Omental fat pad (tissue), 4 donors: ENCODE results near the gene STARD4. TPM values are rescaled to one million over a fixed set of nuclear protein-coding genes. Genes with fewer than 3 reads are reported as not detected.

ENCODE experiments used
- ATAC-seq: fragments of 150-250 bp; one replicate; pipeline ENCODE4 v1.9.1; 2016; ENCODE audit warnings: mild to moderate bottlenecking, moderate library complexity; ENCODE audit not compliant: low FRiP score
- DNase-seq: peaks from one replicate; pipeline ENCODE4 v3.0.0-alpha.2; 2019; ENCODE audit warnings: low spot score
- total RNA-seq, 4 donors: library from RNA; depleted of rRNA; stranded (reverse); fragments of >200 nt; gene quantifications; one replicate each; pipeline ENCODE4 v1.1.0, GENCODE V29; 2016
- TF ChIP-seq, protein P1 (sequence below), 3 donors: fragments of 450-650 bp; IDR thresholded peaks; one replicate each; pipeline ENCODE4 v1.5.1; 2016 to 2017; ENCODE audit warnings: antibody characterized with exemption in 3 of 3, mild to moderate bottlenecking in 3 of 3, moderate library complexity in 2 of 3

Gene STARD4
- total RNA-seq, 4 donors from 2014 or later: 7.3 to 27.3 (median 13.5) TPM

GRCh38 chr5:111548348-111548950 is 36.1 kb upstream of the STARD4 start:
- TF ChIP-seq, protein P1, sequence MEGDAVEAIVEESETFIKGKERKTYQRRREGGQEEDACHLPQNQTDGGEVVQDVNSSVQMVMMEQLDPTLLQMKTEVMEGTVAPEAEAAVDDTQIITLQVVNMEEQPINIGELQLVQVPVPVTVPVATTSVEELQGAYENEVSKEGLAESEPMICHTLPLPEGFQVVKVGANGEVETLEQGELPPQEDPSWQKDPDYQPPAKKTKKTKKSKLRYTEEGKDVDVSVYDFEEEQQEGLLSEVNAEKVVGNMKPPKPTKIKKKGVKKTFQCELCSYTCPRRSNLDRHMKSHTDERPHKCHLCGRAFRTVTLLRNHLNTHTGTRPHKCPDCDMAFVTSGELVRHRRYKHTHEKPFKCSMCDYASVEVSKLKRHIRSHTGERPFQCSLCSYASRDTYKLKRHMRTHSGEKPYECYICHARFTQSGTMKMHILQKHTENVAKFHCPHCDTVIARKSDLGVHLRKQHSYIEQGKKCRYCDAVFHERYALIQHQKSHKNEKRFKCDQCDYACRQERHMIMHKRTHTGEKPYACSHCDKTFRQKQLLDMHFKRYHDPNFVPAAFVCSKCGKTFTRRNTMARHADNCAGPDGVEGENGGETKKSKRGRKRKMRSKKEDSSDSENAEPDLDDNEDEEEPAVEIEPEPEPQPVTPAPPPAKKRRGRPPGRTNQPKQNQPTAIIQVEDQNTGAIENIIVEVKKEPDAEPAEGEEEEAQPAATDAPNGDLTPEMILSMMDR (IDR thresholded peaks at IDR 0.05): no peak
- no peak for DNase-seq
- no peak for ATAC-seq

- TF ChIP-seq, protein P1 (IDR thresholded peaks at IDR 0.05): no peak
- ATAC-seq (no peak), DNase-seq (no peak)
Measured at GRCh38 chr5:111545031-111545430, 32.7 kb upstream of the STARD4 start.

GRCh38 chr5:111537141-111538024 is 25.0 kb upstream of the STARD4 start:
- TF ChIP-seq, protein P1 (IDR thresholded peaks at IDR 0.05): no peak
- ATAC-seq: no peak
- DNase-seq: no peak

GRCh38 chr5:111535879-111536549 is 23.7 kb upstream of the STARD4 start:
- DNase-seq (no peak), ATAC-seq (no peak)
- TF ChIP-seq, protein P1 (IDR thresholded peaks at IDR 0.05): no peak

DNA sequence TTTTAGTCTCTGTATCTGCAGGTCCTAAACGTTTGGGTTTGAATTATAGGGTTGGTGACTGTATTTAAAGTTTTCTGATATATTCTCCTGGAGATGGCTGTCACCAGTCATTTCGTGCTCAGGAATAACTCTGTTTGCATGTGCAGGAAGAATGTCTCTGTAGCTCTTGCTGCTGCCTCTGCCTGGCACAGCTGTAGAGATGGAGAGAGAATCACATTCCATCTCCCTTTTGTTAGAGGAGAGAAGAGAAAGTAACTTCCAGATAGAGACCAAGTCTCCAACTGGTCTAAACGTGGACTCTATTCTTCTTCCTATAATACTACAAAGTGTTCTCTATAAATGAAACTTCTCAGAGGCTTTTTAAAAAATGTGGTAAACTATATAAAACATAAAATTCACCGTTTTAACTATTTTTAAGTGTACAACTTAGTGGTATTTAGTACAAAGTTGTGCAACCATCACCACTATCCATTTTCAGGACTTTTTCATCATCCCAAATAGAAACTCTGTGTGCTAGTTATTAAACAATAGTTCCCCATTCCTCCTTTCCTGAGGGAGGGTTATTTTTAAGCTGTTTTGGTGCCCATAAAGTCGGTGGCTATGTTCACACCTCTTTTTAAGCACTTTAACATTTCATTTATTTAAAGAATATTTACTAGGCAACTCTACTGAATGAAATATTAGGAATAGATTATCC is 20.7 kb upstream of the STARD4 start:
- TF ChIP-seq, protein P1 (IDR thresholded peaks at IDR 0.05): no peak
- DNase-seq (no peak), ATAC-seq (no peak)

DNA sequence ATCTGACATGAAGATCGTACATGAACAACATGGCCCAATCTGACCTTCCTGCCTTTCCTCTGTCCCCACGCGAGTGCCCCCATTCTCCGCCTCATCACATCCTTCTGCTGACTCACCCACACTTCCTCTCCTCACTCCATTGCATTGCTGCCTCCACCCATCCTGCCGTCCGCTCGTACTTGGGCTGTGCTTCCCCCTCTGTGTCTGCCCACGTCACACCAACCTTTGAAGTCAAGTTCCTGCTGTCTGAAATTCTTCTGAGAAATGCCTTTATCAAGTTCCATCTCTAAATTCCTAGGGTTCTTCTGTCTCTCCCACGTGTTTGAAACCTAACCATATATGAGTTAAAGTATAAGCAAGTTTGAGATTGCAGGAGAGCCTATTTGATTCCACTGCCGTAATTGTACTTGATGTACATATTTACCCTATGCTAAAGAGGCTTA is 18.0 kb upstream of the STARD4 start:
- DNase-seq (peak; percentile 28), ATAC-seq (peak; percentile 91)
- TF ChIP-seq, protein P1 (IDR thresholded peaks at IDR 0.05): no peak
